Pancreas (tissue), 10 donors: ENCODE measurements around the gene RGS17. TPM values are rescaled to one million over a fixed set of nuclear protein-coding genes. Genes with fewer than 3 reads are reported as not detected.
A peak's percentile ranks its signal among the peaks of the same experiment; 100 is the strongest.
"Not testable (repeated sequence)": the region's sequence is repeated elsewhere in the genome, so short reads cannot be mapped to it uniquely, and the experiment has no call there.

Experiments
- ATAC-seq, 4 donors: fragments of 200-7000 bp; cut with Tn5 transposase; one replicate each; pipeline versions ENCODE4 v1.8.0 to v1.9.1; 2020; ENCODE audit warnings: mild to moderate bottlenecking in 4 of 4, moderate library complexity in 4 of 4
- DNase-seq, 6 donors: peaks; one replicate each; pipeline ENCODE4 v3.0.0-alpha.2; 2020
- FAIRE-seq: peaks from 2 replicates; lab custom pipeline; 2012; peaks lifted over from hg19 to GRCh38; lab: Jason Lieb, UNC
- H3K27ac ChIP-seq, 4 donors: fragments of 200-600 bp; sonication (generic); 1 replicate in 3 of 4; 2 replicates in 1 of 4; pipeline versions ENCODE4 v1.5.0 to v1.8.0; 2020
- H3K27me3 ChIP-seq, 4 donors: fragments of 200-600 bp; one replicate each; pipeline ENCODE4 v1.8.0; 2021
- H3K36me3 ChIP-seq, 3 donors: fragments of 200-600 bp; sonication (generic) in 1 of 3; one replicate each; pipeline versions ENCODE4 v1.5.0 to v1.8.0; 2020 to 2021
- H3K4me1 ChIP-seq, 3 donors: fragments of 200-600 bp; one replicate each; pipeline ENCODE4 v1.8.0; 2021
- H3K4me3 ChIP-seq, 4 donors: fragments of 200-600 bp; sonication (generic) in 2 of 4; one replicate each; pipeline versions ENCODE4 v1.5.0 to v1.8.0; 2020 to 2021
- H3K9me3 ChIP-seq, 4 donors: fragments of 200-600 bp; one replicate each; pipeline ENCODE4 v1.8.0; 2021
- CTCF ChIP-seq, 4 donors: fragments of 200-600 bp; sonication (generic) in 3 of 4; IDR thresholded peaks; one replicate each; pipeline versions ENCODE4 v1.5.0 to v1.8.0; 2021; ENCODE audit warnings: antibody characterized with exemption in 4 of 4
- WGBS, 2 donors: extraction: QIAGEN DNeasy Blood & Tissue Kit; methylation state at CpG; one replicate each; pipeline ENCODE4 v1.1.7; 2013; 5-methylcytosine and 5-hydroxymethylcytosine counted together
- intact Hi-C, 3 donors: fragments of 100-400 bp; cut with DNase I; formaldehyde crosslinking; loops; one replicate each; pipeline versions ENCODE4 v1.11.1 to v1.14.2; 2022
- polyA plus RNA-seq, 2 donors: library from polyadenylated mRNA; stranded (reverse); fragments of 200-250 nt; gene quantifications; one replicate each; pipeline ENCODE4 v1.2.3, GENCODE V29; 2013
- total RNA-seq, 6 donors: library from RNA; stranded (reverse); fragmentation: NEBNext Ultra II Directional in 4 of 6; extraction: Animal tissue kit (Norgen Biotek cat#: 25700) in 4 of 6; gene quantifications; one replicate each; pipeline versions ENCODE4 v1.2.1 to v1.2.4, GENCODE V29; 2021 to 2023
- donor health status: healthy with polysubstance abuse.
- donor health status: DM: no; HTN: no; CAD: no; lungs with moderate emphysema.
- donor health status: DM: no; HTN: no; CAD: no.
- donor health status: control.
- donor health status: control.
- donor health status: Bipolar disorder and iron deficiency.
- donor health status: DM: yes; HTN: yes; CAD: no.
- donor health status: DM: no; HTN: no; CAD: no.
- donor health status: DM: no; HTN: no; CAD: no.
- donor health status: DM: yes; HTN: yes; CAD: no.

The RGS17 gene
- total and polyA plus RNA-seq, 8 donors = 0.39 to 3.7 (median 1.1) TPM

GRCh38 chr6:152986978-152987377 lies 144.1 kb downstream of the RGS17 start:
- no peak for FAIRE-seq

GRCh38 chr6:152985300-152985699 lies 145.8 kb downstream of the RGS17 start:
- H3K27ac ChIP-seq, FAIRE-seq, H3K27me3 ChIP-seq, H3K36me3 ChIP-seq, intact Hi-C loops, H3K9me3 ChIP-seq, DNase-seq, H3K4me3 ChIP-seq, ATAC-seq: not testable (repeated sequence)
- 87% methylated on average over 11 of the region's 11 CpGs for WGBS, 2 donors
- peaks cover 8 to 16% (median 11%) of the 10 kb centered on the region in 3 donors for H3K4me1 ChIP-seq

More at GRCh38 chr6:152986978-152987377, 144.1 kb downstream of the RGS17 start:
- Histone ChIP-seq H3K4me1 (peaks cover 3 to 12% (median 11%) of the 10 kb centered on the region in 3 donors), H3K27ac (no peak overlapping the region), H3K4me3 (no peak overlapping the region), H3K36me3 (peaks cover 0 to 11% (median 0%) of the 10 kb centered on the region in 3 donors), H3K9me3 (no peaks in the 10 kb centered on the region), H3K27me3 (no peaks in the 10 kb centered on the region)
- intact Hi-C loops = no loop called here
- DNase-seq (no peak), ATAC-seq (no peak)
- no peak for TF ChIP-seq CTCF (IDR thresholded peaks at IDR 0.05)
- WGBS, 2 donors = 79 to 86% methylated on average over 2 of the region's 2 CpGs

- Histone ChIP-seq H3K9me3 (no peaks in the 10 kb centered on the region), H3K4me3 (peak overlapping the region in 2 of 4 donors; percentile 58 to 93)
- WGBS, 2 donors = 13 to 16% methylated on average over 7 of the region's 7 CpGs
Measured at GRCh38 chr6:152984513-152984872, 146.6 kb downstream of the RGS17 start.

GRCh38 chr6:152983637-152984512 lies 147.2 kb downstream of the RGS17 start:
- ATAC-seq (peak; percentile 9 to 62 (median 16)), FAIRE-seq (peak; percentile 26), DNase-seq (peak in 5 of 6 donors; percentile 55 to 98 (median 96))
- Histone ChIP-seq H3K36me3 (no peaks in the 10 kb centered on the region), H3K4me1 (peaks cover 8 to 16% (median 11%) of the 10 kb centered on the region in 3 donors), H3K27ac (peak overlapping the region; percentile 69 to 93 (median 82)), H3K27me3 (no peaks in the 10 kb centered on the region), H3K4me3 (peak overlapping the region; percentile 58 to 93 (median 68)), H3K9me3 (no peaks in the 10 kb centered on the region)
- 1% methylated on average over 31 to 38 of the region's 38 CpGs for WGBS, 2 donors
- no peak for TF ChIP-seq CTCF (IDR thresholded peaks at IDR 0.05)
- intact Hi-C loops = no loop called here

More at GRCh38 chr6:152984513-152984872, 146.6 kb downstream of the RGS17 start:
- no peak for FAIRE-seq
- H3K27me3 ChIP-seq = no peaks in the 10 kb centered on the region
- H3K27ac ChIP-seq = peak overlapping the region in 1 of 4 donors; percentile 89
- peaks cover 8 to 16% (median 11%) of the 10 kb centered on the region in 3 donors for H3K4me1 ChIP-seq
- intact Hi-C loops = no loop called here
- TF ChIP-seq CTCF (IDR thresholded peaks at IDR 0.05) = no peak
- no peak for ATAC-seq
- no peaks in the 10 kb centered on the region for H3K36me3 ChIP-seq
- DNase-seq = no peak

GRCh38 chr6:152982904-152983636 lies 148.0 kb downstream of the RGS17 start, which contains the start of gene FBXO5:
Gene FBXO5, minus strand, starts transcription at chr6:152983041. Its CDS starts 82 bp downstream, at chr6:152982959.
- intact Hi-C loops = no loop called here
- FAIRE-seq = peak; percentile 39
- ATAC-seq = peak; percentile 95 to 97 (median 96)
- Histone ChIP-seq H3K4me1 (peaks cover 8 to 16% (median 11%) of the 10 kb centered on the region in 3 donors), H3K36me3 (no peaks in the 10 kb centered on the region), H3K27ac (peak within 1 kb of the TSS; percentile 69 to 93 (median 82)), H3K27me3 (no peaks in the 10 kb centered on the region), H3K9me3 (no peaks in the 10 kb centered on the region), H3K4me3 (peak within 1 kb of the TSS; percentile 58 to 93 (median 68))
- peak; percentile 96 to 98 (median 97) for DNase-seq
- 0 to 1% methylated on average over 66 of the region's 66 CpGs for WGBS, 2 donors
- TF ChIP-seq CTCF (IDR thresholded peaks at IDR 0.05) = no peak
